Heart right ventricle (tissue), 16 donors: ENCODE results near the gene NAA38. TPM values are rescaled to one million over a fixed set of nuclear protein-coding genes. Genes with fewer than 3 reads are reported as not detected.
A peak's percentile ranks its signal among the peaks of the same experiment; 100 is the strongest.

Experiments used
- ATAC-seq, 8 donors: fragments of 200-7000 bp; cut with Tn5 transposase; one replicate each; pipeline ENCODE4 v1.9.1; 2020; ENCODE audit warnings: mild to moderate bottlenecking in 8 of 8, moderate library complexity in 8 of 8, moderate number of reproducible peaks in 1 of 8
- DNase-seq, 2 donors: peaks; one replicate each; pipeline ENCODE4 v3.0.0-alpha.2; 2020
- H3K27ac ChIP-seq, 10 donors: fragments of 200-600 bp; sonication (generic) in 2 of 10; one replicate each; pipeline versions ENCODE4 v1.5.0 to v1.8.0; 2020 to 2022; ENCODE audit warnings: mild to moderate bottlenecking in 3 of 10
- H3K27me3 ChIP-seq, 7 donors: fragments of 200-600 bp; one replicate each; pipeline ENCODE4 v1.8.0; 2021 to 2022; ENCODE audit warnings: mild to moderate bottlenecking in 2 of 7
- H3K36me3 ChIP-seq, 9 donors: fragments of 200-600 bp; sonication (generic) in 1 of 9; one replicate each; pipeline versions ENCODE4 v1.5.0 to v1.8.0; 2020 to 2022; ENCODE audit warnings: mild to moderate bottlenecking in 2 of 9
- H3K4me1 ChIP-seq, 9 donors: fragments of 200-600 bp; sonication (generic) in 1 of 9; one replicate each; pipeline versions ENCODE4 v1.5.0 to v1.8.0; 2020 to 2022; ENCODE audit warnings: mild to moderate bottlenecking in 4 of 9
- H3K4me3 ChIP-seq, 10 donors: fragments of 200-600 bp; sonication (generic) in 2 of 10; one replicate each; pipeline versions ENCODE4 v1.5.0 to v1.8.0; 2020 to 2022; ENCODE audit warnings: mild to moderate bottlenecking in 7 of 10, moderate library complexity in 2 of 10
- H3K9me3 ChIP-seq, 11 donors: fragments of 200-600 bp in 10 of 11; sonication (generic) in 2 of 11; one replicate each; pipeline versions ENCODE4 v1.5.0 to v1.8.0; 2013 to 2022; ENCODE audit warnings: mild to moderate bottlenecking in 2 of 11, control low read depth in 1 of 11, moderate library complexity in 1 of 11
- CTCF ChIP-seq, 9 donors: fragments of 200-600 bp; sonication (generic) in 2 of 9; IDR thresholded peaks; one replicate each; pipeline versions ENCODE4 v1.5.0 to v1.8.0; 2021 to 2022; ENCODE audit warnings: antibody characterized with exemption in 9 of 9, mild to moderate bottlenecking in 5 of 9, moderate library complexity in 1 of 9
- WGBS, 2 donors: extraction: QIAGEN DNeasy Blood & Tissue Kit; methylation state at CpG; one replicate each; pipeline ENCODE4 v1.1.7; 2013; ENCODE audit warnings: inconsistent platforms in 1 of 2; 5-methylcytosine and 5-hydroxymethylcytosine counted together
- intact Hi-C, 10 donors: fragments of 100-400 bp; cut with DNase I; formaldehyde crosslinking; loops; one replicate each; pipeline versions ENCODE4 v1.11.1 to v1.14.2; 2022
- polyA plus RNA-seq, 2 donors: library from polyadenylated mRNA; stranded (reverse); fragments of 200-250 nt; gene quantifications; one replicate each; pipeline ENCODE4 v1.2.3, GENCODE V29; 2013
- total RNA-seq, 10 donors: library from RNA; stranded (reverse); fragmentation: NEBNext Ultra II Directional in 3 of 10; extraction: Animal tissue kit (Norgen Biotek cat#: 25700) in 3 of 10; gene quantifications; one replicate each; pipeline versions ENCODE4 v1.2.1 to v1.2.4, GENCODE V29; 2021 to 2023
- donor health status: Arrhythmogenic right ventricular cardiomyopathy.
- donor health status: ischemic (EF 13 %, LVEDD 7.1; RV severe dilation, severe dysfunction).
- donor health status: healthy with polysubstance abuse.
- donor health status: DM: no; HTN: yes; CAD: no.
- donor health status: DM: no; HTN: no; CAD: no.
- donor health status: ischemic (EF 25% LVEDD 6.9; RV normal size, moderate dysfunction).
- donor health status: ischemic (EF 25% LVEDD 5.7; RV mildly dilated, moderate dysfunction).
- donor health status: healthy.
- donor health status: DM: yes; HTN: yes; CAD: no.
- donor health status: Ischemic cardiomyopathy.
- donor health status: ischemic (EF 35%, LVEDD 5.7; RV mildly dilated, moderate dysfunction).
- donor health status: nonischemic (EF 11% LVEDD 7.7; RV severe dilation, severe dysfunction).
- donor health status: DM: yes; HTN: yes; CAD: no.
- donor health status: PGD.
- donor health status: ischemic (EF 29% LVEDD 5.4; RV normal size, mild dysfunction).
- donor health status: nonischemic (EF 23%, LVEDD 6.1; RV moderate dilation, normal function).

Gene NAA38
- total and polyA plus RNA-seq, 12 donors = 59.2 to 167 (median 75.2) TPM

- intact Hi-C loops = loop anchor here in 4 of 10 donors (1.0 to 10.0 kb wide), 4 partner anchors 9 to 312 kb away; partner anchors contain the start of genes NAA38 (in 2 of the 4), PER1 (in 2 of the 4) and KDM6B (in 1 of the 4)
- Histone ChIP-seq H3K36me3 (peaks cover 0 to 46% (median 17%) of the 10 kb centered on the region in 9 donors), H3K4me3 (peak overlapping the region; percentile 68 to 90 (median 76)), H3K27me3 (no peaks in the 10 kb centered on the region), H3K4me1 (peaks cover 15 to 60% (median 46%) of the 10 kb centered on the region in 9 donors), H3K9me3 (no peaks in the 10 kb centered on the region), H3K27ac (peak overlapping the region; percentile 90 to 100 (median 97))
- no peak for ATAC-seq
- DNase-seq = no peak
- TF ChIP-seq CTCF (IDR thresholded peaks at IDR 0.05) = peak in 1 of 9 donors; percentile 7
- 0% methylated on average over 17 of the region's 17 CpGs for WGBS, 2 donors
These were observed 14.2 kb downstream of the NAA38 start for GRCh38 chr17:7843257-7843535.

GRCh38 chr17:7842380-7843256 lies 14.7 kb downstream of the NAA38 start:
- no peak for TF ChIP-seq CTCF (IDR thresholded peaks at IDR 0.05)
- Histone ChIP-seq H3K36me3 (peaks cover 0 to 40% (median 17%) of the 10 kb centered on the region in 9 donors), H3K4me3 (peak overlapping the region; percentile 68 to 90 (median 76)), H3K27me3 (no peaks in the 10 kb centered on the region), H3K4me1 (peaks cover 15 to 64% (median 49%) of the 10 kb centered on the region in 9 donors), H3K27ac (peak overlapping the region; percentile 90 to 100 (median 97)), H3K9me3 (no peaks in the 10 kb centered on the region)
- 0% methylated on average over 47 of the region's 47 CpGs for WGBS, 2 donors
- ATAC-seq (peak; percentile 1 to 49 (median 26)), DNase-seq (peak; percentile 66 to 87)
- intact Hi-C loops = loop anchor here in 4 of 10 donors (1.0 to 10.0 kb wide), 4 partner anchors 8 to 312 kb away; partner anchors contain the start of genes NAA38 (in 2 of the 4), PER1 (in 2 of the 4) and KDM6B (in 1 of the 4)

GRCh38 chr17:7841915-7842379 lies 15.4 kb downstream of the NAA38 start:
- H3K9me3 ChIP-seq = no peaks in the 10 kb centered on the region
- H3K4me3 ChIP-seq = peak overlapping the region; percentile 68 to 90 (median 76)
- H3K27ac ChIP-seq = peak overlapping the region; percentile 90 to 100 (median 97)
- ATAC-seq = peak; percentile 73 to 88 (median 78)
- peaks cover 0 to 34% (median 13%) of the 10 kb centered on the region in 9 donors for H3K36me3 ChIP-seq
- peak in 1 of 9 donors; percentile 30 for TF ChIP-seq CTCF (IDR thresholded peaks at IDR 0.05)
- peaks cover 16 to 71% (median 56%) of the 10 kb centered on the region in 9 donors for H3K4me1 ChIP-seq
- no peaks in the 10 kb centered on the region for H3K27me3 ChIP-seq
- peak; percentile 92 to 94 for DNase-seq
- intact Hi-C loops = loop anchor here in 4 of 10 donors (2.0 to 10.0 kb wide), 3 partner anchors 15 to 313 kb away; partner anchors contain the start of genes NAA38 (in 2 of the 4) and PER1 (in 2 of the 4)
- 0 to 1% methylated on average over 44 to 46 of the region's 46 CpGs for WGBS, 2 donors

- peak in 6 of 9 donors; percentile 16 to 70 (median 57) for TF ChIP-seq CTCF (IDR thresholded peaks at IDR 0.05)
- peaks cover 17 to 75% (median 61%) of the 10 kb centered on the region in 9 donors for H3K4me1 ChIP-seq
- 2% methylated on average over 34 of the region's 34 CpGs for WGBS, 2 donors
- peaks cover 0 to 30% (median 10%) of the 10 kb centered on the region in 9 donors for H3K36me3 ChIP-seq
- no peaks in the 10 kb centered on the region for H3K27me3 ChIP-seq
- peak; percentile 49 to 82 (median 62) for ATAC-seq
- peak overlapping the region; percentile 90 to 100 (median 97) for H3K27ac ChIP-seq
- DNase-seq = peak; percentile 89
- intact Hi-C loops = loop anchor here in 2 of 10 donors (5.0 to 10.0 kb wide), 2 partner anchors 311 to 313 kb away; partner anchors contain the start of gene PER1 (in 2 of the 2)
- H3K4me3 ChIP-seq = peak overlapping the region; percentile 68 to 90 (median 76)
- no peaks in the 10 kb centered on the region for H3K9me3 ChIP-seq
These were observed 15.9 kb downstream of the NAA38 start for GRCh38 chr17:7841396-7841914.
